ENCODE measurements around the gene ASIC5. TPM values are rescaled to one million over a fixed set of nuclear protein-coding genes. Genes with fewer than 3 reads are reported as not detected.

The ASIC5 gene
- total RNA-seq, 1 experiment from 2014 or later: not detected

DNA sequence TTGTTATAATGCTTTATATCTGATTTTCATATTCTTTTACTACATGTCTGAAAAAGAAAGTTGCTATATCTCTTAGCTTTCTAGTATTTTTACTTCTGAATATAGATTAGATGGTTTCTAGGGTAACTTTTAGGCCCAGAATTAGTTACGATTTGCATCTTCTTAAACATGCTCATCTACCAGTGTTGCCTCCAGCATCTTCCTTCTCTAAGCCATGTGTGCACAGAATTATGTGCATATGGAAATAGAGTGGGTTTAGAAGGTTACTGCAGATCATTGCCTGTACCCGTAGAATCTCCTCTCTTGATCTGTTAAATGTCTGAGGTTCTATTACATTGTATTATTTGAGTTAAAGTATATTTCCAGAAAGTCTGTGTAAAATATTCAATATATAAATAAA is 34.9 kb upstream of the ASIC5 start:
- no CpG with 5 or more reads among the region's 2 CpGs for WGBS (ENCODE audit: extremely low coverage, insufficient read length, low lambda C conversion rate)

More for the DNA sequence above, 34.9 kb upstream of the ASIC5 start:
- Mint-ChIP-seq H3K4me3 (no peak overlapping the region), H3K27me3 (ENCODE audit: low read depth) (no peaks in the 10 kb centered on the region), H3K36me3 (ENCODE audit: insufficient read depth in 1 of 3, low read depth in 3 of 3) (peaks cover 5 to 9% (median 7%) of the 10 kb centered on the region in 3 experiments; a peak in 3 of 7 replicates), H3K27ac (no peak overlapping the region; a peak in 1 of 7 replicates), H3K4me1 (peaks cover 16 to 17% of the 10 kb centered on the region in 2 experiments), H3K9me3 (peaks cover 6 to 14% of the 10 kb centered on the region in 2 experiments; a peak in 4 of 5 replicates)
- Histone ChIP-seq H2BK5ac (ENCODE audit: insufficient read length, low read length) (no peak overlapping the region), H3K9me3 (ENCODE audit: control insufficient read depth, low read depth, low read length) (no peaks in the 10 kb centered on the region), H3K4me2 (ENCODE audit: insufficient read depth, insufficient read length, low read length) (no peak overlapping the region), H4K91ac (ENCODE audit: insufficient read length, low read depth, low read length) (no peak overlapping the region), H4K5ac (ENCODE audit: insufficient read length, low read depth, low read length) (no peak overlapping the region), H2AFZ (ENCODE audit: low read length) (no peak overlapping the region), H2BK20ac (ENCODE audit: low read depth, low read length, poor library complexity, severe bottlenecking) (no peak overlapping the region), H4K8ac (replicated peaks; ENCODE audit: insufficient read length, low read depth, low read length) (no peak overlapping the region), H3K14ac (ENCODE audit: insufficient read depth, low read length) (no peak overlapping the region), H3K23ac (ENCODE audit: insufficient read length, low read depth, low read length) (no peak overlapping the region), H2BK120ac (ENCODE audit: low read depth, low read length, poor library complexity, severe bottlenecking) (no peak overlapping the region), H3K4me1 (ENCODE audit: insufficient read depth, low read length) (peaks cover 4% of the 10 kb centered on the region; the same call in 1 of the 2 replicates), H3K27ac (ENCODE audit: insufficient read length, low read depth, low read length) (no peak overlapping the region), H3K4ac (ENCODE audit: low read depth, low read length) (no peak overlapping the region), H3T11ph (ENCODE audit: low read length) (no peak overlapping the region), H2AK5ac (ENCODE audit: insufficient read length, low read length) (no peak overlapping the region), H3K18ac (ENCODE audit: insufficient read length, low read depth, low read length) (no peak overlapping the region), H3K79me2 (ENCODE audit: insufficient read depth, low read length) (no peaks in the 10 kb centered on the region), H3K56ac (ENCODE audit: insufficient read length, low read depth, low read length) (no peak overlapping the region), H2BK12ac (ENCODE audit: insufficient read length, low read depth, low read length) (no peak overlapping the region), H3K9ac (ENCODE audit: extremely low read depth, insufficient read length, low read length) (no peak overlapping the region), H3K23me2 (ENCODE audit: insufficient read length, low read depth, low read length, poor library complexity, severe bottlenecking) (no peaks in the 10 kb centered on the region), H2BK15ac (ENCODE audit: low read depth, low read length) (no peak overlapping the region), H3K27me3 (ENCODE audit: insufficient read depth, low read length) (no peaks in the 10 kb centered on the region), H3K79me1 (ENCODE audit: insufficient read depth, low read depth, low read length, poor library complexity, severe bottlenecking) (no peaks in the 10 kb centered on the region), H4K20me1 (ENCODE audit: control insufficient read depth, insufficient read depth, insufficient read length) (no peaks in the 10 kb centered on the region)
- no peak for DNase-seq
- TF ChIP-seq, protein P1, sequence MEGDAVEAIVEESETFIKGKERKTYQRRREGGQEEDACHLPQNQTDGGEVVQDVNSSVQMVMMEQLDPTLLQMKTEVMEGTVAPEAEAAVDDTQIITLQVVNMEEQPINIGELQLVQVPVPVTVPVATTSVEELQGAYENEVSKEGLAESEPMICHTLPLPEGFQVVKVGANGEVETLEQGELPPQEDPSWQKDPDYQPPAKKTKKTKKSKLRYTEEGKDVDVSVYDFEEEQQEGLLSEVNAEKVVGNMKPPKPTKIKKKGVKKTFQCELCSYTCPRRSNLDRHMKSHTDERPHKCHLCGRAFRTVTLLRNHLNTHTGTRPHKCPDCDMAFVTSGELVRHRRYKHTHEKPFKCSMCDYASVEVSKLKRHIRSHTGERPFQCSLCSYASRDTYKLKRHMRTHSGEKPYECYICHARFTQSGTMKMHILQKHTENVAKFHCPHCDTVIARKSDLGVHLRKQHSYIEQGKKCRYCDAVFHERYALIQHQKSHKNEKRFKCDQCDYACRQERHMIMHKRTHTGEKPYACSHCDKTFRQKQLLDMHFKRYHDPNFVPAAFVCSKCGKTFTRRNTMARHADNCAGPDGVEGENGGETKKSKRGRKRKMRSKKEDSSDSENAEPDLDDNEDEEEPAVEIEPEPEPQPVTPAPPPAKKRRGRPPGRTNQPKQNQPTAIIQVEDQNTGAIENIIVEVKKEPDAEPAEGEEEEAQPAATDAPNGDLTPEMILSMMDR (conservative IDR thresholded peaks at IDR 0.05): no peak
